Activated CD8-positive, alpha-beta memory T cell treated with anti-CD3 and anti-CD28 coated beads, Interleukin-2, amount 10 ng/mL, durations not matched to agents 7 days and 5 days (primary cell): ENCODE data around the gene MCF2L2. TPM values are rescaled to one million over a fixed set of nuclear protein-coding genes. Genes with fewer than 3 reads are reported as not detected.

Experiments used
- ATAC-seq: fragments of 150-1000 bp; cut with Tn5 transposase; one replicate; pipeline ENCODE4 v1.10.0; 2021; ENCODE audit warnings: moderate library complexity
- CTCF ChIA-PET: fragments of 350-600 bp; sonication (Branson Sonifier 250); formaldehyde crosslinking; loops from one replicate; lab custom pipeline; 2021; ENCODE audit warnings: antibody characterized with exemption; lab: Charles Lee
- DNase-seq: peaks from one replicate; pipeline ENCODE4 v3.0.0-alpha.2; 2020
- H3K27ac Mint-ChIP-seq: one replicate; pipeline ENCODE4 v1.8.0; 2021; ENCODE audit warnings: mild to moderate bottlenecking, mixed read lengths
- H3K27me3 Mint-ChIP-seq: one replicate; pipeline ENCODE4 v1.8.0; 2021; ENCODE audit warnings: mixed read lengths
- H3K36me3 Mint-ChIP-seq: one replicate; pipeline ENCODE4 v1.8.0; 2021; ENCODE audit warnings: mild to moderate bottlenecking, mixed read lengths
- H3K4me1 Mint-ChIP-seq: one replicate; pipeline ENCODE4 v1.8.0; 2021; ENCODE audit warnings: mixed read lengths
- H3K4me3 Mint-ChIP-seq: one replicate; pipeline ENCODE4 v1.8.0; 2021; ENCODE audit warnings: mild to moderate bottlenecking, moderate library complexity, mixed read lengths
- H3K9me3 Mint-ChIP-seq: one replicate; pipeline ENCODE4 v1.8.0; 2022; ENCODE audit warnings: low read depth, mixed read lengths
- total RNA-seq, 2 experiments: library from RNA; stranded (reverse); gene quantifications; one replicate each; pipeline ENCODE4 v1.2.3, GENCODE V29; 2021

Gene MCF2L2
- total RNA-seq, 2 experiments from 2014 or later: 6.0 to 11.4 TPM

- no peak for DNase-seq
- ATAC-seq: no peak
- Mint-ChIP-seq H3K9me3 (no peaks in the 10 kb centered on the region), H3K27me3 (no peaks in the 10 kb centered on the region), H3K4me1 (peaks cover 28% of the 10 kb centered on the region), H3K27ac (no peak overlapping the region), H3K4me3 (no peak overlapping the region), H3K36me3 (peaks cover 7% of the 10 kb centered on the region)
- CTCF ChIA-PET: no interaction called here
Observed at GRCh38 chr3:183283886-183284285, 144.5 kb downstream of the MCF2L2 start.

- Mint-ChIP-seq H3K9me3 (no peaks in the 10 kb centered on the region), H3K4me3 (no peak overlapping the region), H3K4me1 (peaks cover 18% of the 10 kb centered on the region), H3K27ac (no peak overlapping the region), H3K36me3 (peaks cover 4% of the 10 kb centered on the region), H3K27me3 (no peaks in the 10 kb centered on the region)
- no peak for DNase-seq
- CTCF ChIA-PET: no interaction called here
- no peak for ATAC-seq
Observed at GRCh38 chr3:183281126-183281797, 147.2 kb downstream of the MCF2L2 start.

GRCh38 chr3:183279371-183279770 is 149.0 kb downstream of the MCF2L2 start:
- H3K4me1 Mint-ChIP-seq: peaks cover 2% of the 10 kb centered on the region
- ATAC-seq (no peak), DNase-seq (no peak)
- no peaks in the 10 kb centered on the region for H3K9me3 Mint-ChIP-seq
- H3K36me3 Mint-ChIP-seq: peaks cover 2% of the 10 kb centered on the region
- no peak overlapping the region for H3K27ac Mint-ChIP-seq
- no peaks in the 10 kb centered on the region for H3K27me3 Mint-ChIP-seq
- H3K4me3 Mint-ChIP-seq: no peak overlapping the region
- CTCF ChIA-PET: no interaction called here

- Mint-ChIP-seq H3K4me1 (no peaks in the 10 kb centered on the region), H3K4me3 (no peak overlapping the region), H3K27ac (no peak overlapping the region), H3K9me3 (no peaks in the 10 kb centered on the region), H3K36me3 (no peaks in the 10 kb centered on the region), H3K27me3 (no peaks in the 10 kb centered on the region)
- DNase-seq: no peak
- CTCF ChIA-PET: interaction anchor here (1.1 kb wide), 1 partner anchor 56 kb away, joined by 3 read pairs; no protein-coding TSS in a partner anchor
- no peak for ATAC-seq
Observed at GRCh38 chr3:183278479-183279088, 149.8 kb downstream of the MCF2L2 start.

GRCh38 chr3:183277260-183277659 is 151.2 kb downstream of the MCF2L2 start:
- peaks cover 1% of the 10 kb centered on the region for H3K4me1 Mint-ChIP-seq
- no peak overlapping the region for H3K27ac Mint-ChIP-seq
- ATAC-seq: no peak
- H3K9me3 Mint-ChIP-seq: no peaks in the 10 kb centered on the region
- no peaks in the 10 kb centered on the region for H3K36me3 Mint-ChIP-seq
- CTCF ChIA-PET: interaction anchor here (1.1 kb wide), 1 partner anchor 55 kb away, joined by 3 read pairs; no protein-coding TSS in a partner anchor
- no peaks in the 10 kb centered on the region for H3K27me3 Mint-ChIP-seq
- no peak overlapping the region for H3K4me3 Mint-ChIP-seq
- no peak for DNase-seq

- no peak for ATAC-seq
- H3K27me3 Mint-ChIP-seq: no peaks in the 10 kb centered on the region
- CTCF ChIA-PET: no interaction called here
- H3K4me1 Mint-ChIP-seq: peaks cover 1% of the 10 kb centered on the region
- no peak overlapping the region for H3K27ac Mint-ChIP-seq
- no peak overlapping the region for H3K4me3 Mint-ChIP-seq
- DNase-seq: no peak
- H3K36me3 Mint-ChIP-seq: no peaks in the 10 kb centered on the region
- no peaks in the 10 kb centered on the region for H3K9me3 Mint-ChIP-seq
Observed at GRCh38 chr3:183275937-183276336, 152.5 kb downstream of the MCF2L2 start.

- ATAC-seq (no peak), DNase-seq (no peak)
- Mint-ChIP-seq H3K4me3 (no peak overlapping the region), H3K9me3 (no peaks in the 10 kb centered on the region), H3K27me3 (no peaks in the 10 kb centered on the region), H3K27ac (no peak overlapping the region), H3K36me3 (no peaks in the 10 kb centered on the region), H3K4me1 (peaks cover 1% of the 10 kb centered on the region)
- CTCF ChIA-PET: no interaction called here
Observed at GRCh38 chr3:183275418-183275817, 153.0 kb downstream of the MCF2L2 start.

GRCh38 chr3:183274609-183275008 is 153.8 kb downstream of the MCF2L2 start:
- no peak overlapping the region for H3K27ac Mint-ChIP-seq
- no peaks in the 10 kb centered on the region for H3K27me3 Mint-ChIP-seq
- CTCF ChIA-PET: no interaction called here
- H3K36me3 Mint-ChIP-seq: no peaks in the 10 kb centered on the region
- no peak overlapping the region for H3K4me3 Mint-ChIP-seq
- H3K9me3 Mint-ChIP-seq: no peaks in the 10 kb centered on the region
- no peak for DNase-seq
- H3K4me1 Mint-ChIP-seq: peaks cover 1% of the 10 kb centered on the region
- no peak for ATAC-seq

GRCh38 chr3:183272791-183273190 is 155.6 kb downstream of the MCF2L2 start:
- no peak for ATAC-seq
- peaks cover 1% of the 10 kb centered on the region for H3K4me1 Mint-ChIP-seq

GRCh38 chr3:183272142-183272541 is 156.3 kb downstream of the MCF2L2 start:
- Mint-ChIP-seq H3K36me3 (no peaks in the 10 kb centered on the region), H3K4me1 (peaks cover 2% of the 10 kb centered on the region), H3K4me3 (no peak overlapping the region), H3K9me3 (no peaks in the 10 kb centered on the region), H3K27me3 (no peaks in the 10 kb centered on the region), H3K27ac (no peak overlapping the region)
- CTCF ChIA-PET: no interaction called here
- ATAC-seq (no peak), DNase-seq (no peak)

More at GRCh38 chr3:183272791-183273190, 155.6 kb downstream of the MCF2L2 start:
- no peak for DNase-seq
- H3K36me3 Mint-ChIP-seq: no peaks in the 10 kb centered on the region
- H3K9me3 Mint-ChIP-seq: no peaks in the 10 kb centered on the region
- H3K27ac Mint-ChIP-seq: no peak overlapping the region
- no peaks in the 10 kb centered on the region for H3K27me3 Mint-ChIP-seq
- no peak overlapping the region for H3K4me3 Mint-ChIP-seq
- CTCF ChIA-PET: no interaction called here

GRCh38 chr3:183270344-183270743 is 158.1 kb downstream of the MCF2L2 start:
- Mint-ChIP-seq H3K36me3 (no peaks in the 10 kb centered on the region), H3K9me3 (no peaks in the 10 kb centered on the region), H3K27me3 (no peaks in the 10 kb centered on the region), H3K4me1 (peaks cover 7% of the 10 kb centered on the region), H3K27ac (no peak overlapping the region), H3K4me3 (no peak overlapping the region)
- CTCF ChIA-PET: no interaction called here
- DNase-seq (no peak), ATAC-seq (no peak)

- no peaks in the 10 kb centered on the region for H3K27me3 Mint-ChIP-seq
- CTCF ChIA-PET: no interaction called here
- H3K9me3 Mint-ChIP-seq: no peaks in the 10 kb centered on the region
- peaks cover 7% of the 10 kb centered on the region for H3K4me1 Mint-ChIP-seq
- no peak for ATAC-seq
- H3K36me3 Mint-ChIP-seq: no peaks in the 10 kb centered on the region
- no peak overlapping the region for H3K27ac Mint-ChIP-seq
- H3K4me3 Mint-ChIP-seq: no peak overlapping the region
- DNase-seq: no peak
Observed at GRCh38 chr3:183269345-183269744, 159.1 kb downstream of the MCF2L2 start.

- no peaks in the 10 kb centered on the region for H3K9me3 Mint-ChIP-seq
- H3K4me1 Mint-ChIP-seq: peaks cover 7% of the 10 kb centered on the region
- ATAC-seq: no peak
- no peak overlapping the region for H3K4me3 Mint-ChIP-seq
- CTCF ChIA-PET: no interaction called here
- DNase-seq: no peak
- no peaks in the 10 kb centered on the region for H3K27me3 Mint-ChIP-seq
- H3K36me3 Mint-ChIP-seq: no peaks in the 10 kb centered on the region
- H3K27ac Mint-ChIP-seq: no peak overlapping the region
Observed at GRCh38 chr3:183268366-183268765, 160.1 kb downstream of the MCF2L2 start.

- no peaks in the 10 kb centered on the region for H3K36me3 Mint-ChIP-seq
- peaks cover 6% of the 10 kb centered on the region for H3K4me1 Mint-ChIP-seq
- H3K9me3 Mint-ChIP-seq: no peaks in the 10 kb centered on the region
- H3K4me3 Mint-ChIP-seq: no peak overlapping the region
- no peak for DNase-seq
- no peak overlapping the region for H3K27ac Mint-ChIP-seq
- H3K27me3 Mint-ChIP-seq: no peaks in the 10 kb centered on the region
- ATAC-seq: no peak
- CTCF ChIA-PET: no interaction called here
Observed at GRCh38 chr3:183267140-183267539, 161.3 kb downstream of the MCF2L2 start.
